Stimulated activated CD4-positive, alpha-beta T cell treated with anti-CD3 and anti-CD28 coated beads, Interleukin-2, amount 100 ng/mL, for 24 hours (primary cell): ENCODE data around the gene NOP53.
"Not testable (repeated sequence)": the region's sequence is repeated elsewhere in the genome, so short reads cannot be mapped to it uniquely, and the experiment has no call there.

ENCODE experiments used
- DNase-seq, 2 donors: peaks; one replicate each; pipeline ENCODE4 v3.0.0-alpha.2; 2020

Gene NOP53

DNA sequence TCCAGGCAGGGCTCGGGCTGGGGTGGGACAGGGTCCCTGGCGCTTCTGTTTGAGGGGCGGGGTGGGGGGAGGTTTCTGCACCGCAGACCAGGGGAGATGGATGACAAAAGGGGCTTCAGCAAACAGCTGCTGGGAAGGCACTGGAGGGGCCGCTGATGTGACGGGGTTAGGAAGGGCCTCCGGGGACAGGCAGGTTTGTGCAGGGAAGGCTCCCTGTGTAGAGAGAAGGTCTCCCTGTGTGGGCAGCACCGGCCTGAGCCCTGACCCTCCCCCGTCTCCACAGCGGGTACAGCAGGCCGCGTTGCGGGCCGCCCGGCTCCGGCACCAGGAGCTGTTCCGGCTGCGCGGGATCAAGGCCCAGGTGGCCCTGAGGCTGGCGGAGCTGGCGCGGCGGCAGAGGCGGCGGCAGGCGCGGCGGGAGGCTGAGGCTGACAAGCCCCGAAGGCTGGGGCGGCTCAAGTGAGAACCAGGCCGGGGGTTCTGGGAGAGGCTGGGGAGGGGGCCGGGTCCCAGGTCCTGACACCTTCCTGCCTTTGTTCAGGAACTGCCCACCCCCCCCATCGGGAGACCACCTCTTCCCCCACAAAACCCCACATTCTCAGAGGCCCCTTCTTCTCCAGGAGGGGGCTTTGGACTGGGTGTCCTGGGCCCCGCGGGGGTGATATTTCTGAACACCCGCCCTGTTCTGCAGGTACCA, 9.9 kb downstream of the NOP53 start:
- DNase-seq = no peak

DNA sequence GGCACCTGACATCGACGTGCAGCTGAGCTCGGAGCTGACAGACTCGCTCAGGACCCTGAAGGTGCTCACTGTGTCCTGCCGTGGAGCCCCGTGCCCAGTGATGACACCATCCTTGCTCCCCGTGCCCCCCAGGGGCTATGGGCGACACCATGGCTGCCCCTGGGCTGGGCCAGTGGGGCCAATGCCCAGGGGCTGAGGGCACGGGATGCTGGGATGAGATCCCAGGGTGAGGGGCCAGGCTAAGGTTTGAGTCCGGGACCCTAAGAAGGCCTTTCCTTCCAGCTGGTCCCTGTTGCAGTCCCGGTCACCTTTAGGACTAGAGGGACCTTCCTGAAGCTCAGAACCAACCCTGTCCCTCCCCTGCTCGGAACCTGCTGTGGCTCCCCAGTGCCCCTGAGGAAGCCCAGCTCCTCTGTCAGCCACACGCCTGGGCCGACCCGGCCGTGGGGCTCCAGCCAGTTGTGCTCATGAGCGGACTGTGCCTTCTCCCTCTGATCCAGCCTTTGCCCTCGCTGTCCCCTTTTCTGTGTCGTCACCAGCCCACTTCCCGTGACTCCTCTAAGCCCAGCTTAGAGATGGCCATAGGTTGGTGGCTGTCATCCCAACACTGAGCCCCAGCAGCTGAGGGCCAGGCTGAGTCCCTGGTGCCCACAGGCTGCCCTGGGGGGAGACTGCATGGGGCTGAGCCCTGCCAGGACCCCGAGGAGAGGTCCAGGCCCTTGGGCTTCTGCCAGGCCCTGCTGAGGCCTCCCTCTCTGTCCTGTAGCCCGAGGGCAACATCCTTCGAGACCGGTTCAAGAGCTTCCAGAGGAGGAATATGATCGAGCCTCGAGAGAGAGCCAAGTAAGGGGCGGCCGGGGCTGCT, 10.6 kb downstream of the NOP53 start:
- DNase-seq = no peak

DNA sequence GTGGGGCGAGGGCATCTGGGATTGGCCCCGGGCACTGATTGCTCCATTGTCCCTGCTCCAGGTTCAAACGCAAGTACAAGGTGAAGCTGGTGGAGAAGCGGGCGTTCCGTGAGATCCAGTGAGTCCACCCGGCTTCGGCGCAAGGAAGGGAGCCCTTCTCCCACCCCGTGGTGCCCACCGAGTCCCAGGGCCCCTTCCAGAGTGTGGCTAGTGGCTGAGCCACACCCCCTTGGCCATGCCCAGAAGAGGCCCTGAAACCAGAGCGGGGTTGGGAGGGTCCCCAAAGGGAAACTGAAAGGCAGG, 11.2 kb downstream of the NOP53 start:
- no peak for DNase-seq

- DNase-seq = no peak
Measured at GRCh38 chr19:47756953-47757608, 11.7 kb downstream of the NOP53 start.

GRCh38 chr19:47757617-47758442, 12.5 kb downstream of the NOP53 start:
- DNase-seq = no peak

DNA sequence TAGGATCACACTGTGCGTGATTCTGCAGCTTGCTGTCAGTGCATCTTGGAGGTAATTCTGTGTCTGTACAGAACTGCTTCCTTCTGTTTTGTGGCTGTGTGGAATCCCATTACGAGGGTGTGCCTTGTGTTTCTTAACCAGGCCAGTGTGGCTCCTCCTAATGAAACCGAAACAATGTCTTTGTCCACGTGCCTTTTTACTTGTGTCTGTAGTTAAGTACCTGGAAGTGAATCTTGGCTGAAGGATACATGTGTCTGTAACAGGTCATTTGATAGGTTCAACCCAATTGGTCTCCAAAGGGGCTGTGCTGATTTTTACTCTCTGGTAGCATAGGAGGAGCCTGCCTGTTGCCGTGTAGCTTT, 13.1 kb downstream of the NOP53 start:
- DNase-seq = no peak

GRCh38 chr19:47760632-47760999, 15.3 kb downstream of the NOP53 start:
- no peak for DNase-seq

DNA sequence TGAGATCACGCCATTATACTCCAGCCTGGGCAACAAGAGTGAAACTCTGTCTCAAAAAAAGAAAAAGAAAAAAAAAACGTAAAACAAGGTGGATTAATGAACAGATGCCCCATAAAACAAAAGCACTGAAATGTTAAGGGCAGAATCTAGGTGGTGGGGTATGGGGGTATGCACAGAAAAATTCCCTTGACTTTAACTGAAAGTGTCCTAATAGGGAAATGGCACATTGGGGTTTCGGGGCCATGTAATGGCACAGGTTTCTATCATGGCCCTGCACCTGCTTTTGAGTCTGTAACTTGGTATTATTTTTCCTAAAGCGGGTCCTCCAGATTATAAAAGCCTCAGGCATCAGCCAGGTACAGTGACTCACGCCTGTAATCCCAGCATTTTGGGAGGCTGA, 16.2 kb downstream of the NOP53 start:
- DNase-seq = no peak

DNA sequence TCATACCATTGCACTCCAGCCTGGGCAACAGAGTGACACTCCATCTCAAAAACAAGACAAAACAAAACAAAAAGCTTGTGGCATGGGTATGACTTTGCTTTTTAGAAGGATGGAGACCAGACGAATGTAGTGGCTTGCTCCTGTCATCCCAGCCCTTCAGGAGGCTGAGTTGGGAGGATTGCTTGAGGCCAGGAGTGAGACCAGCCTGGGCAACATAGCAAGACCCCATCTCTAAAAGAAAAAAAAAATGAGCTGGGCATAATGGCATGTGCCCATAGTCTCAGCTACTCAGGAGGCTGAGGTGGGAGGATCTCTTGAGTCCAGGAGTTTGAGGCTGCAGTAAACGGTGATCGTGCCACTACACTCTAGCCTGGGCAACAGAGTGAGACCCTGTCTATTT, 16.8 kb downstream of the NOP53 start:
- DNase-seq = no peak

GRCh38 chr19:47762615-47763308, 17.4 kb downstream of the NOP53 start:
- DNase-seq = no peak

- not testable (repeated sequence) for DNase-seq
Measured at GRCh38 chr19:47764705-47765104, 19.4 kb downstream of the NOP53 start.

- DNase-seq = peak; percentile 49 to 56
Measured at GRCh38 chr19:47765523-47766358, 20.4 kb downstream of the NOP53 start.

- no peak for DNase-seq
Measured at GRCh38 chr19:47766359-47766620, 20.9 kb downstream of the NOP53 start.

- DNase-seq = no peak
Measured at GRCh38 chr19:47766670-47767069, 21.3 kb downstream of the NOP53 start.

DNA sequence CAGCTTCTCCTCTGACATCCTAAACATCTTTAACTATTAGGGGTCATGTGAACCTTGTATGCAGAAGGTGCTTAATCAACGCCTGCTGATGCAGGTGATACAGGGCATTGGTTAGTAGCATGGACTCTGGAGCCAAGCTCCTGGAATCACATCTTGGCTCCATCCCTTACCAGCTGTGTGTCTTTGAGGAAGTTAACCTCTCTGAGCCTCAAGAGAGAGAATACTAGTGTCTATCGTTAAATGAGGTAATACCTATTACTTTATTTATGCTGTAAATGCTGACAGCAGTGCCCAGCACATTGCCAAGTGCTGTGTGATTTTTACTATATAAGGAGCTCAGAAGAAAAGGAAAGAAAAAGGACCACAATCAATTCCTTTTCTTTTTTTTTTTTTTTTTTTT, 22.0 kb downstream of the NOP53 start:
- DNase-seq = no peak

GRCh38 chr19:47768604-47769003, 23.3 kb downstream of the NOP53 start:
- no peak for DNase-seq

DNA sequence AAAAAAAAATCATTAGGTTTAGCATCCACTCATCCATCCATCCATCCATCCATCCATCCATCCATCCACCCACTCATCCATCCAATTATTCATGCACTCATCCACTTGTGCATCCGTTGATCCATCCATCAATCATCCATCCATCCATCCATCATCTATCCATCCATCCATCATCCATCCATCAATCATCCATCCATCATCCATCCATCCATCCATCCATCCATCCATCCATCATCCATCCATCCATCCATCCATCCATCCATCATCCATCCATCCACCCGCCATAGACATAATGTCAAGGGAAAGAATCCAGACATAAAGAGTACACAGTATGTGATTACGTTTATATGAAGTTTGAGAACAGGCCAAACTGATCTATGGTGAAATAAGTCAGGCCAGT, 24.2 kb downstream of the NOP53 start:
- DNase-seq = no peak

- not testable (repeated sequence) for DNase-seq
Measured at GRCh38 chr19:47771291-47771690, 25.9 kb downstream of the NOP53 start.

- DNase-seq = no peak
Measured at GRCh38 chr19:47776568-47776967, 31.2 kb downstream of the NOP53 start.

- DNase-seq = not testable (repeated sequence)
Measured at GRCh38 chr19:47777245-47778048, 32.1 kb downstream of the NOP53 start.
